Measurements from ENCODE around the gene SFTPA2.
"Not testable (repeated sequence)": the region's sequence is repeated elsewhere in the genome, so short reads cannot be mapped to it uniquely, and the experiment has no call there.

SFTPA2 gene

DNA sequence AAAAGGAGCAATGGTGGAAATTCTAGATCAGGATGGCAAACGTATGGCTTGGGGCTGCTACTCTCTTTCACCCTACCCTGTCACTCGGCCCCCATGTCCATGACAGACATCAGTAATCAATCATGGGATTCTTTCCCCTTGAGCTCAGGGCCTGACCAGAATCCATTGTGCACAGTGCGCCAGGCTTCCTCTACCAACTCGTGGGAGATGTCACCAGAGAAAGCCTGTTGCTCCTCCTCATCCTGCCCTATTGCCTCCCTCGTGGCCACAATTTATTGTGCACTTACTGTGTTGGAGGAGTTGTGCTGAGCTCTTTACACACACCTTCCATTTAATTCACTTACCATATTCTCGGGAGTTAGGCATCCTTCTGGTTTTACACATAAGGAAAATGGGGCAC is 21.9 kb downstream of the SFTPA2 start:
- not testable (repeated sequence) for H3K4me3 ChIP-seq (ENCODE audit: low read length in 2 of 2); H4K91ac ChIP-seq (ENCODE audit: low read depth, low read length, poor library complexity); H3K36me3 ChIP-seq (replicated peaks in 1 of 2; ENCODE audit: control insufficient read depth in 2 of 2, insufficient read depth in 2 of 2, low read length in 2 of 2); H2AFZ ChIP-seq (ENCODE audit: low read length); H2AK5ac ChIP-seq (ENCODE audit: low read depth, low read length); H2BK5ac ChIP-seq (ENCODE audit: low read length); H3K23ac ChIP-seq (ENCODE audit: low read depth, low read length, poor library complexity); H2BK120ac ChIP-seq (ENCODE audit: low read depth, low read length); H3K9ac ChIP-seq (ENCODE audit: low read depth, low read length, poor library complexity); H2BK15ac ChIP-seq (ENCODE audit: low read length); H3K4me2 ChIP-seq (ENCODE audit: insufficient read depth, low read length, poor library complexity, severe bottlenecking); H3K27ac ChIP-seq (replicated peaks; ENCODE audit: low read length); H2BK12ac ChIP-seq (ENCODE audit: low read length); DNase-seq (ENCODE audit: low spot score); H3K4me1 ChIP-seq (ENCODE audit: control insufficient read depth in 2 of 2, insufficient read depth in 1 of 2, low read depth in 1 of 2, low read length in 2 of 2); H3K18ac ChIP-seq (ENCODE audit: low read length); H4K8ac ChIP-seq (ENCODE audit: low read depth, low read length); H3K9me3 ChIP-seq (replicated peaks in 1 of 2; ENCODE audit: control insufficient read depth in 2 of 2, insufficient read depth in 1 of 2, low read depth in 1 of 2, low read length in 2 of 2); H3K4ac ChIP-seq (ENCODE audit: low read length); H3K79me1 ChIP-seq (ENCODE audit: low read depth, low read length); H3K27me3 ChIP-seq (ENCODE audit: control insufficient read depth in 3 of 3, insufficient read depth in 3 of 3, low read depth in 1 of 3, low read length in 3 of 3); H3K14ac ChIP-seq (ENCODE audit: low read length)
- no CpG with 5 or more reads among the region's 6 CpGs for WGBS, 2 donors (ENCODE audit: extremely low coverage in 2 of 2, insufficient read length in 2 of 2, insufficient replicate concordance in 1 of 2)

DNA sequence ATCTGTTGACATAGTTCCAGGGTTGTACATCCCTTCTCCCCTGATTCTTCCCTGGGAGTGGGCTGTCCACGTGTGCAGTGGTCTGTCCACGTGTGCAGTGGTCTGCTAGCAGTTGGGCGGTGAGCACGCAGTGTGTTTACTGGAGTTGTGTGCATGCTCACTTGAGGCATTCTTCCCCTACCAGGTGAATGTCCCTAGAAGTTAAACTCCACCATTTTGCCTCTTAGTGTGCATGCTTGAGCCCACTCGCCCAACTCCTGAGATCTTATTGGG is 26.4 kb downstream of the SFTPA2 start:
- H3K4me2 ChIP-seq (ENCODE audit: insufficient read depth, low read length, poor library complexity, severe bottlenecking); H2BK15ac ChIP-seq (ENCODE audit: low read length); H3K23ac ChIP-seq (ENCODE audit: low read depth, low read length, poor library complexity); H3K27ac ChIP-seq (replicated peaks; ENCODE audit: low read length); H2BK5ac ChIP-seq (ENCODE audit: low read length); H4K91ac ChIP-seq (ENCODE audit: low read depth, low read length, poor library complexity); H3K9me3 ChIP-seq (replicated peaks in 1 of 2; ENCODE audit: control insufficient read depth in 2 of 2, insufficient read depth in 1 of 2, low read depth in 1 of 2, low read length in 2 of 2); H3K27me3 ChIP-seq (ENCODE audit: control insufficient read depth in 3 of 3, insufficient read depth in 3 of 3, low read depth in 1 of 3, low read length in 3 of 3); H2BK120ac ChIP-seq (ENCODE audit: low read depth, low read length); H2BK12ac ChIP-seq (ENCODE audit: low read length); H3K36me3 ChIP-seq (replicated peaks in 1 of 2; ENCODE audit: control insufficient read depth in 2 of 2, insufficient read depth in 2 of 2, low read length in 2 of 2); H2AK5ac ChIP-seq (ENCODE audit: low read depth, low read length); H3K18ac ChIP-seq (ENCODE audit: low read length); H3K14ac ChIP-seq (ENCODE audit: low read length); H3K79me1 ChIP-seq (ENCODE audit: low read depth, low read length); H3K9ac ChIP-seq (ENCODE audit: low read depth, low read length, poor library complexity); DNase-seq (ENCODE audit: low spot score); H3K4me3 ChIP-seq (ENCODE audit: low read length in 2 of 2); H2AFZ ChIP-seq (ENCODE audit: low read length); H3K4ac ChIP-seq (ENCODE audit: low read length); H4K8ac ChIP-seq (ENCODE audit: low read depth, low read length); H3K4me1 ChIP-seq (ENCODE audit: control insufficient read depth in 2 of 2, insufficient read depth in 1 of 2, low read depth in 1 of 2, low read length in 2 of 2): not testable (repeated sequence)
- no CpG with 5 or more reads among the region's 5 CpGs for WGBS, 2 donors (ENCODE audit: extremely low coverage in 2 of 2, insufficient read length in 2 of 2, insufficient replicate concordance in 1 of 2)

DNA sequence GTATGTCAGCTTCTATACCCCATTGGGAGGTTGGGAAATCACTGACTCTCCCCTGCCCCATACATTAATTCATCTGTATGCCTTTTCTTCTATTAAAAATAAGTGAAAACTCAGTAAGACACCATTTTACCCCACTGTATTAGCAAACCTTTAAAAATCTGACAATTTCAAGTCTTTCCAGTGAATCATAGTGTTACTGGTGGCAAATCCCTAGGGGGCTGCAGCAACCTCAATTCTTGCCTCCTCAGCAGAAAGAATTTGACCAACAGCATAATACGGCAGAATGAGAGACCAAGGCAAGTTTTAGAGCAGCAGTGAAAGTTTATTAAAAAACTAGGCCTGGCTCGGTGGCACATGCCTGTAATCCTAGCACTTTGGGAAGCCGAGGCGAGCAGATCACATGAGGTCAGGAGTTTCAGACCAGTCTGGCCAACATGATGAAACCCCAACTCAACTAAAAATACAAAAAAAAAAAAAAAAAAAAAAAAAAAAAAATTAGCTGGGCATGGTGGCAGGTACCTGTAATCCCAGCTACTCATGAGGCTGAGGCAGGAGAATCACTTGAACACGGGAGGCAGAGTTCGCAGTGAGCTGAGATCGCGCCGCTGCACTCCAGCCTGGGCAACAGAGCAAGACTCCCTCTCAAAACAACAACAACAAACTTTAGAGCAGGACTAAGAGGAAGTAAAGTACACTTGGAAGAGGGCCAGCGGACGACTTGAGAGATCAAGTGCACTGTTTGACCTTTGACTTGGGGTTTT is 26.9 kb downstream of the SFTPA2 start:
- H3K4me3 ChIP-seq (ENCODE audit: low read length in 2 of 2); H3K9ac ChIP-seq (ENCODE audit: low read depth, low read length, poor library complexity); H2AFZ ChIP-seq (ENCODE audit: low read length); H3K27me3 ChIP-seq (ENCODE audit: control insufficient read depth in 3 of 3, insufficient read depth in 3 of 3, low read depth in 1 of 3, low read length in 3 of 3); H2BK5ac ChIP-seq (ENCODE audit: low read length); H3K27ac ChIP-seq (replicated peaks; ENCODE audit: low read length); H2AK5ac ChIP-seq (ENCODE audit: low read depth, low read length); H4K91ac ChIP-seq (ENCODE audit: low read depth, low read length, poor library complexity); DNase-seq (ENCODE audit: low spot score); H3K23ac ChIP-seq (ENCODE audit: low read depth, low read length, poor library complexity); H3K14ac ChIP-seq (ENCODE audit: low read length); H4K8ac ChIP-seq (ENCODE audit: low read depth, low read length); H3K9me3 ChIP-seq (replicated peaks in 1 of 2; ENCODE audit: control insufficient read depth in 2 of 2, insufficient read depth in 1 of 2, low read depth in 1 of 2, low read length in 2 of 2); H3K4me2 ChIP-seq (ENCODE audit: insufficient read depth, low read length, poor library complexity, severe bottlenecking); H2BK15ac ChIP-seq (ENCODE audit: low read length); H2BK12ac ChIP-seq (ENCODE audit: low read length); H3K4me1 ChIP-seq (ENCODE audit: control insufficient read depth in 2 of 2, insufficient read depth in 1 of 2, low read depth in 1 of 2, low read length in 2 of 2); H3K18ac ChIP-seq (ENCODE audit: low read length); H3K79me1 ChIP-seq (ENCODE audit: low read depth, low read length); H3K36me3 ChIP-seq (replicated peaks in 1 of 2; ENCODE audit: control insufficient read depth in 2 of 2, insufficient read depth in 2 of 2, low read length in 2 of 2); H3K4ac ChIP-seq (ENCODE audit: low read length); H2BK120ac ChIP-seq (ENCODE audit: low read depth, low read length): not testable (repeated sequence)
- WGBS, 2 donors (ENCODE audit: extremely low coverage in 2 of 2, insufficient read length in 2 of 2, insufficient replicate concordance in 1 of 2), result no CpG with 5 or more reads among the region's 11 CpGs

DNA sequence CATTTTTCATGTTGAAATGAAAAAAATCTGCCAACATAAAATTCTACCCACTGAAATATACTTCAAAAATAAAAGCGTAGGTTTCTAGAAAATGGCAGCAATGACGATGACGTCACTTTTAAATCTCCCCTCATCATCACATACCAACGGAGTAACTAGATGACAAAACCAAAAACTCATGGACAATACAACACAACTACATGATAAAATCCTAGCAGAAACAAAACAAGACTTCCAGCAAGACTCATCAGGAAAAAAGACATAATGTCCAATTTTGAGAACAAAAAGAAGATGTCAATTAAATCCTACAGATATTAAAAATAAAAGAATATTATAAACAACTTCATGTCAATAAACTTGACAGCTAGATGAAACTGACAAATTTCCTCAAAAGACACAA is 31.9 kb downstream of the SFTPA2 start:
- H3K27me3 ChIP-seq (ENCODE audit: control insufficient read depth in 3 of 3, insufficient read depth in 3 of 3, low read depth in 1 of 3, low read length in 3 of 3); H2BK15ac ChIP-seq (ENCODE audit: low read length); H3K9ac ChIP-seq (ENCODE audit: low read depth, low read length, poor library complexity); H2BK12ac ChIP-seq (ENCODE audit: low read length); DNase-seq (ENCODE audit: low spot score); H3K4me1 ChIP-seq (ENCODE audit: control insufficient read depth in 2 of 2, insufficient read depth in 1 of 2, low read depth in 1 of 2, low read length in 2 of 2); H3K79me1 ChIP-seq (ENCODE audit: low read depth, low read length); H4K8ac ChIP-seq (ENCODE audit: low read depth, low read length); H3K4me3 ChIP-seq (ENCODE audit: low read length in 2 of 2); H2AFZ ChIP-seq (ENCODE audit: low read length); H4K91ac ChIP-seq (ENCODE audit: low read depth, low read length, poor library complexity); H3K27ac ChIP-seq (replicated peaks; ENCODE audit: low read length); H2BK5ac ChIP-seq (ENCODE audit: low read length); H3K23ac ChIP-seq (ENCODE audit: low read depth, low read length, poor library complexity); H3K9me3 ChIP-seq (replicated peaks in 1 of 2; ENCODE audit: control insufficient read depth in 2 of 2, insufficient read depth in 1 of 2, low read depth in 1 of 2, low read length in 2 of 2); H3K4me2 ChIP-seq (ENCODE audit: insufficient read depth, low read length, poor library complexity, severe bottlenecking); H2BK120ac ChIP-seq (ENCODE audit: low read depth, low read length); H2AK5ac ChIP-seq (ENCODE audit: low read depth, low read length); H3K36me3 ChIP-seq (replicated peaks in 1 of 2; ENCODE audit: control insufficient read depth in 2 of 2, insufficient read depth in 2 of 2, low read length in 2 of 2); H3K14ac ChIP-seq (ENCODE audit: low read length); H3K4ac ChIP-seq (ENCODE audit: low read length); H3K18ac ChIP-seq (ENCODE audit: low read length): not testable (repeated sequence)
- no CpG with 5 or more reads among the region's 4 CpGs for WGBS, 2 donors (ENCODE audit: extremely low coverage in 2 of 2, insufficient read length in 2 of 2, insufficient replicate concordance in 1 of 2)

Measured in neuronal stem cell (in vitro differentiated cells).